ENCODE results near the gene MAGI2.

MAGI2 gene

GRCh38 chr7:78169992-78170391 lies 1283.5 kb downstream of the MAGI2 start:
- DNase-seq (ENCODE audit: extremely low spot score, insufficient read length, low read depth) (no peak), FAIRE-seq (no peak)

GRCh38 chr7:78168865-78169264 lies 1284.6 kb downstream of the MAGI2 start:
- FAIRE-seq (no peak), DNase-seq (ENCODE audit: extremely low spot score, insufficient read length, low read depth) (no peak)

- no peak for FAIRE-seq
These were observed 1285.6 kb downstream of the MAGI2 start for GRCh38 chr7:78167860-78168259.

GRCh38 chr7:78165854-78166253 lies 1287.6 kb downstream of the MAGI2 start:
- no peak for DNase-seq (ENCODE audit: extremely low spot score, insufficient read length, low read depth)
- no peak for FAIRE-seq

More at GRCh38 chr7:78167860-78168259, 1285.6 kb downstream of the MAGI2 start:
- no peak for DNase-seq (ENCODE audit: extremely low spot score, insufficient read length, low read depth)

GRCh38 chr7:78165454-78165853 lies 1288.0 kb downstream of the MAGI2 start:
- no peak for FAIRE-seq

GRCh38 chr7:78164459-78164858 lies 1289.0 kb downstream of the MAGI2 start:
- no peak for DNase-seq (ENCODE audit: extremely low spot score, insufficient read length, low read depth)

More at GRCh38 chr7:78165454-78165853, 1288.0 kb downstream of the MAGI2 start:
- DNase-seq (ENCODE audit: extremely low spot score, insufficient read length, low read depth), result no peak

GRCh38 chr7:78161781-78162180 lies 1291.7 kb downstream of the MAGI2 start:
- FAIRE-seq (no peak), DNase-seq (ENCODE audit: extremely low spot score, insufficient read length, low read depth) (no peak)

More at GRCh38 chr7:78164459-78164858, 1289.0 kb downstream of the MAGI2 start:
- no peak for FAIRE-seq

GRCh38 chr7:78159545-78159944 lies 1293.9 kb downstream of the MAGI2 start:
- FAIRE-seq (no peak), DNase-seq (ENCODE audit: extremely low spot score, insufficient read length, low read depth) (no peak)

GRCh38 chr7:78153285-78153684 lies 1300.2 kb downstream of the MAGI2 start:
- DNase-seq (ENCODE audit: extremely low spot score, insufficient read length, low read depth), result no peak
- no peak for FAIRE-seq

GRCh38 chr7:78151229-78151628 lies 1302.2 kb downstream of the MAGI2 start:
- DNase-seq (ENCODE audit: extremely low spot score, insufficient read length, low read depth) (no peak), FAIRE-seq (no peak)

GRCh38 chr7:78149787-78150186 lies 1303.7 kb downstream of the MAGI2 start:
- FAIRE-seq, result no peak
- DNase-seq (ENCODE audit: extremely low spot score, insufficient read length, low read depth), result no peak

- FAIRE-seq (no peak), DNase-seq (ENCODE audit: extremely low spot score, insufficient read length, low read depth) (no peak)
These were observed 1305.1 kb downstream of the MAGI2 start for GRCh38 chr7:78148166-78148894.

- no peak for FAIRE-seq
- no peak for DNase-seq (ENCODE audit: extremely low spot score, insufficient read length, low read depth)
These were observed 1306.9 kb downstream of the MAGI2 start for GRCh38 chr7:78146546-78146945.

- FAIRE-seq, result no peak
- DNase-seq (ENCODE audit: extremely low spot score, insufficient read length, low read depth), result no peak
These were observed 1309.8 kb downstream of the MAGI2 start for GRCh38 chr7:78143661-78144060.

GRCh38 chr7:78141522-78142281 lies 1311.8 kb downstream of the MAGI2 start:
- FAIRE-seq (no peak), DNase-seq (ENCODE audit: extremely low spot score, insufficient read length, low read depth) (no peak)

GRCh38 chr7:78140109-78140508 lies 1313.4 kb downstream of the MAGI2 start:
- DNase-seq (ENCODE audit: extremely low spot score, insufficient read length, low read depth), result no peak
- no peak for FAIRE-seq

- no peak for DNase-seq (ENCODE audit: extremely low spot score, insufficient read length, low read depth)
- no peak for FAIRE-seq
These were observed 1314.1 kb downstream of the MAGI2 start for GRCh38 chr7:78139335-78139734.

GRCh38 chr7:78134774-78135173 lies 1318.7 kb downstream of the MAGI2 start:
- no peak for FAIRE-seq

GRCh38 chr7:78134256-78134655 lies 1319.2 kb downstream of the MAGI2 start:
- no peak for FAIRE-seq

More at GRCh38 chr7:78134774-78135173, 1318.7 kb downstream of the MAGI2 start:
- DNase-seq (ENCODE audit: extremely low spot score, insufficient read length, low read depth), result no peak

GRCh38 chr7:78130446-78131215 lies 1322.8 kb downstream of the MAGI2 start:
- FAIRE-seq (no peak), DNase-seq (ENCODE audit: extremely low spot score, insufficient read length, low read depth) (no peak)

More at GRCh38 chr7:78134256-78134655, 1319.2 kb downstream of the MAGI2 start:
- no peak for DNase-seq (ENCODE audit: extremely low spot score, insufficient read length, low read depth)

All from GM18507 (cell line).